ENCODE results near the gene MYL4. TPM values are rescaled to one million over a fixed set of nuclear protein-coding genes. Genes with fewer than 3 reads are reported as not detected.
"Not testable (repeated sequence)": the region's sequence is repeated elsewhere in the genome, so short reads cannot be mapped to it uniquely, and the experiment has no call there.

MYL4 gene
- total RNA-seq, 1 donor from 2014 or later, result 7.6 TPM

DNA sequence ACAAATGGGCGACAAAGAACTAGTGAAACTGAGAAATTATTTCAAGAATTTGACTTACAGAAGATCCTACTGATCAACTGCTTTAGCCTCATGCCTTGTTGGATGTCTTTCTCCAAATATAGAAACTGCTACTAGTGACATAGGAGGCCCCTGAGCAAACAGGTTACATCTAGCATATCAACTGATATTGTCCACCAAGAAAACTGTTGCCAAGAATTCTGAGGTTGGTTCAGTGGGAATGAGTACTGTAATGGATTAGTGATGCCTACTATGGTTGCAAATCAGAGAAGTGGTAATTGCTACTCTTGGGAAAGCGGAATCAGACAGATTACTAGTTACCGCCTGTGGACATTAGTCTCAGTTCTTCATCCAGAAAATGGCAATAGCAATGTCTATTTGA is 30.0 kb upstream of the MYL4 start:
- H3K4me3 Mint-ChIP-seq (ENCODE audit: unreplicated experiment), result no peak overlapping the region
- H3K9me3 Mint-ChIP-seq (ENCODE audit: unreplicated experiment), result no peaks in the 10 kb centered on the region
- no peak for DNase-seq
- H3K27ac Mint-ChIP-seq (ENCODE audit: unreplicated experiment), result no peak overlapping the region
- TF ChIP-seq CTCF (IDR thresholded peaks at IDR 0.05; ENCODE audit: partially characterized antibody, unreplicated experiment), result no peak
- no peaks in the 10 kb centered on the region for H3K36me3 Mint-ChIP-seq (ENCODE audit: unreplicated experiment)
- peaks cover 1% of the 10 kb centered on the region for H3K27me3 Mint-ChIP-seq (ENCODE audit: unreplicated experiment)
- peaks cover 9% of the 10 kb centered on the region for H3K4me1 Mint-ChIP-seq (ENCODE audit: low read depth, unreplicated experiment)

DNA sequence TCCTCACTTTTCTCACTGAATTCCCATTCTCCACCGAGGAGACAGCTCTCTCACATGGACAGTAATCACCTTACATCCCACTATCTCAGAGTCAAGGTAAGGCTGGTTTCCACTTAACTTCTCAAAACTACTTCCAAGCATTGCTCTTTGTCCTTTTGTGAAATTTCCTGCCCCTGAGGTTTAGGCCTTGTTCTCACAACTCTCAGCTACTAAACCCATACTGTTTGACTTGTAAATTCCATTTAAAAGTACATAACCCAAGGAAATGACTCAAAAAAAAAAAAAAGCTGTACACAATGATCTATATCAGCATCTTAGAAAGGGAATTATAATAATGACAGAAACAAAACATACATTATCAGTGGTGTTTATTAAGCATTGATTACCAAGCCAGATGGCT is 28.8 kb upstream of the MYL4 start:
- H3K4me3 Mint-ChIP-seq (ENCODE audit: unreplicated experiment), result no peak overlapping the region

GRCh38 chr17:47180988-47181387 is 28.2 kb upstream of the MYL4 start:
- not testable (repeated sequence) for DNase-seq; H3K27me3 Mint-ChIP-seq (ENCODE audit: unreplicated experiment); H3K27ac Mint-ChIP-seq (ENCODE audit: unreplicated experiment); H3K36me3 Mint-ChIP-seq (ENCODE audit: unreplicated experiment); H3K9me3 Mint-ChIP-seq (ENCODE audit: unreplicated experiment); H3K4me3 Mint-ChIP-seq (ENCODE audit: unreplicated experiment)
- H3K4me1 Mint-ChIP-seq (ENCODE audit: low read depth, unreplicated experiment), result peaks cover 17% of the 10 kb centered on the region

More for the DNA sequence above, 28.8 kb upstream of the MYL4 start:
- no peak for TF ChIP-seq CTCF (IDR thresholded peaks at IDR 0.05; ENCODE audit: partially characterized antibody, unreplicated experiment)
- no peak for DNase-seq
- Mint-ChIP-seq H3K27me3 (ENCODE audit: unreplicated experiment) (peaks cover 1% of the 10 kb centered on the region), H3K36me3 (ENCODE audit: unreplicated experiment) (no peaks in the 10 kb centered on the region), H3K4me1 (ENCODE audit: low read depth, unreplicated experiment) (peaks cover 15% of the 10 kb centered on the region), H3K9me3 (ENCODE audit: unreplicated experiment) (no peaks in the 10 kb centered on the region), H3K27ac (ENCODE audit: unreplicated experiment) (no peak overlapping the region)

GRCh38 chr17:47184681-47185080 is 24.5 kb upstream of the MYL4 start:
- Mint-ChIP-seq H3K27me3 (ENCODE audit: unreplicated experiment) (peaks cover 1% of the 10 kb centered on the region), H3K36me3 (ENCODE audit: unreplicated experiment) (no peaks in the 10 kb centered on the region), H3K4me1 (ENCODE audit: low read depth, unreplicated experiment) (peaks cover 19% of the 10 kb centered on the region), H3K9me3 (ENCODE audit: unreplicated experiment) (no peaks in the 10 kb centered on the region), H3K4me3 (ENCODE audit: unreplicated experiment) (no peak overlapping the region), H3K27ac (ENCODE audit: unreplicated experiment) (no peak overlapping the region)
- no peak for DNase-seq
- no peak for TF ChIP-seq CTCF (IDR thresholded peaks at IDR 0.05; ENCODE audit: partially characterized antibody, unreplicated experiment)

GRCh38 chr17:47188271-47188875 is 20.8 kb upstream of the MYL4 start:
- Mint-ChIP-seq H3K27me3 (ENCODE audit: unreplicated experiment) (peaks cover 5% of the 10 kb centered on the region), H3K4me1 (ENCODE audit: low read depth, unreplicated experiment) (peaks cover 16% of the 10 kb centered on the region), H3K36me3 (ENCODE audit: unreplicated experiment) (no peaks in the 10 kb centered on the region), H3K9me3 (ENCODE audit: unreplicated experiment) (no peaks in the 10 kb centered on the region), H3K27ac (ENCODE audit: unreplicated experiment) (peak overlapping the region; percentile 91), H3K4me3 (ENCODE audit: unreplicated experiment) (peak overlapping the region; percentile 94)
- no peak for DNase-seq
- no peak for TF ChIP-seq CTCF (IDR thresholded peaks at IDR 0.05; ENCODE audit: partially characterized antibody, unreplicated experiment)

Data from glutamatergic neuron (in vitro differentiated cells).